BJ (cell line): ENCODE measurements around the gene TRIB2. TPM values are rescaled to one million over a fixed set of nuclear protein-coding genes. Genes with fewer than 3 reads are reported as not detected.

Experiments
- CTCF ChIA-PET: fragments of 350-600 bp; formaldehyde crosslinking; extraction: SDS; loops from one replicate; lab custom pipeline; 2021; ENCODE audit warnings: antibody characterized with exemption, inconsistent platforms; lab: Yijun Ruan, JAX
- POLR2A ChIA-PET: fragments of 300-600 bp; sonication (Branson Sonifier 250); formaldehyde crosslinking; extraction: SDS; loops from one replicate; lab custom pipeline; 2021; ENCODE audit warnings: antibody characterized with exemption; lab: Charles Lee
- DNase-seq: peaks from one replicate; pipeline ENCODE4 v3.0.0-alpha.2; 2011; ENCODE audit warnings: low read depth
- H3K27me3 ChIP-seq: 2 replicates; pipeline ENCODE4 v1.6.0; 2011; ENCODE audit warnings: low read length; ENCODE audit not compliant: control insufficient read depth, insufficient read depth
- H3K36me3 ChIP-seq: 2 replicates; pipeline ENCODE4 v1.5.1; 2011; ENCODE audit warnings: low read length; ENCODE audit not compliant: control insufficient read depth, insufficient read depth
- H3K4me3 ChIP-seq: 2 replicates; pipeline ENCODE4 v1.5.1; 2011; ENCODE audit warnings: low read depth, mild to moderate bottlenecking, control low read depth, low read length
- CTCF ChIP-seq: IDR thresholded peaks from 2 replicates; pipeline ENCODE4 v1.5.1; 2011; ENCODE audit warnings: low read depth, mild to moderate bottlenecking, control low read depth, inconsistent platforms, low read length, moderate library complexity; ENCODE audit not compliant: insufficient read depth
- polyA plus RNA-seq: library from polyadenylated mRNA; depleted of rRNA; stranded (reverse); fragments of >200 nt; gene quantifications from 2 replicates; pipeline ENCODE4 v1.2.3, GENCODE V29; 2011

The TRIB2 gene
- polyA plus RNA-seq, 1 experiment: 11.0 TPM

GRCh38 chr2:12764075-12764730 is 47.5 kb downstream of the TRIB2 start:
- no peak for DNase-seq
- no peaks in the 10 kb centered on the region for H3K36me3 ChIP-seq
- TF ChIP-seq CTCF: no peak
- H3K4me3 ChIP-seq: no peak overlapping the region
- ChIA-PET POLR2A (interaction anchor here (0.5 kb wide), 1 partner anchor 683 kb away, joined by 3 read pairs; no protein-coding TSS in a partner anchor), CTCF (interaction anchor here (1.8 kb wide), 1 partner anchor 166 kb away, joined by 7 read pairs; no protein-coding TSS in a partner anchor)
- H3K27me3 ChIP-seq: no peaks in the 10 kb centered on the region

GRCh38 chr2:12764849-12765605 is 48.3 kb downstream of the TRIB2 start:
- ChIA-PET POLR2A (no interaction called here), CTCF (interaction anchor here (0.8 to 1.8 kb wide), 2 partner anchors 9 to 166 kb away, joined by 3 to 7 read pairs; no protein-coding TSS in a partner anchor)
- H3K4me3 ChIP-seq: no peak overlapping the region
- DNase-seq: no peak
- H3K36me3 ChIP-seq: no peaks in the 10 kb centered on the region
- no peak for TF ChIP-seq CTCF
- no peaks in the 10 kb centered on the region for H3K27me3 ChIP-seq

- Histone ChIP-seq H3K36me3 (no peaks in the 10 kb centered on the region), H3K4me3 (no peak overlapping the region), H3K27me3 (no peaks in the 10 kb centered on the region)
- DNase-seq: no peak
- POLR2A ChIA-PET: interaction anchor here (0.8 kb wide), 1 partner anchor 41 kb away, joined by 3 read pairs; no protein-coding TSS in a partner anchor
- TF ChIP-seq CTCF: no peak
- CTCF ChIA-PET: interaction anchor here (0.7 kb wide), 1 partner anchor 8 kb away, joined by 4 read pairs; no protein-coding TSS in a partner anchor
These were observed 49.7 kb downstream of the TRIB2 start for GRCh38 chr2:12766421-12766879.

- Histone ChIP-seq H3K4me3 (no peak overlapping the region), H3K36me3 (no peaks in the 10 kb centered on the region), H3K27me3 (no peaks in the 10 kb centered on the region)
- ChIA-PET CTCF (interaction anchor here (0.7 to 1.4 kb wide), 2 partner anchors 9 kb away, joined by 3 read pairs; no protein-coding TSS in a partner anchor), POLR2A (no interaction called here)
- DNase-seq: no peak
- no peak for TF ChIP-seq CTCF
These were observed 50.8 kb downstream of the TRIB2 start for GRCh38 chr2:12767541-12767940.
